A549 (cell line): ENCODE measurements around the gene OPA3. TPM values are rescaled to one million over a fixed set of nuclear protein-coding genes. Genes with fewer than 3 reads are reported as not detected.

Experiments
- ATAC-seq, 2 experiments: fragments of 200-7000 bp in 1 of 2; fragments of >200 bp in 1 of 2; cut with Nextera tagmentation in 1 of 2; cut with Tn5 transposase in 1 of 2; 3 replicates each; pipeline versions ENCODE4 v1.8.0 to v1.9.1; 2018 to 2020; ENCODE audit warnings: mild to moderate bottlenecking in 1 of 2, moderate library complexity in 1 of 2
- CTCF ChIA-PET: fragments of 300-600 bp; sonication (Branson Sonifier 250); formaldehyde crosslinking; extraction: SDS; loops from one replicate; lab custom pipeline; 2021; ENCODE audit warnings: antibody characterized with exemption, inconsistent platforms; lab: Yijun Ruan, JAX
- POLR2A ChIA-PET: fragments of 350-600 bp; formaldehyde crosslinking; extraction: SDS; loops from one replicate; lab custom pipeline; 2021; ENCODE audit warnings: antibody characterized with exemption, inconsistent platforms; lab: Yijun Ruan, JAX
- DNase-seq, 2 experiments: peaks; one replicate each; pipeline versions ENCODE4 v3.0.0 to v3.0.0-alpha.2; 2011 to 2016; ENCODE audit warnings: low read depth in 1 of 2, low spot score in 1 of 2
- FAIRE-seq: peaks from 2 replicates; lab custom pipeline; 2011; peaks lifted over from hg19 to GRCh38; lab: Jason Lieb, UNC
- H3K27ac ChIP-seq, 2 experiments: fragments of >200 bp; sonication (Bioruptor Twin); formaldehyde crosslinking; 3 replicates each; pipeline ENCODE4 v1.5.1; 2016 to 2017
- H3K4me1 ChIP-seq: fragments of >200 bp; sonication (Bioruptor Twin); formaldehyde crosslinking; 3 replicates; pipeline ENCODE4 v1.6.1; 2016
- H3K4me2 ChIP-seq: fragments of >200 bp; sonication (Bioruptor Twin); formaldehyde crosslinking; 3 replicates; pipeline ENCODE4 v1.6.1; 2016
- H3K4me3 ChIP-seq: fragments of >200 bp; sonication (Bioruptor Twin); formaldehyde crosslinking; 3 replicates; pipeline ENCODE4 v1.5.1; 2016
- H3K9me3 ChIP-seq: fragments of >200 bp; sonication (Bioruptor Twin); formaldehyde crosslinking; 3 replicates; pipeline ENCODE4 v1.6.1; 2016
- BHLHE40 ChIP-seq: IDR thresholded peaks from 2 replicates; pipeline ENCODE4 v1.6.1; 2012; ENCODE audit warnings: low read depth, low read length, inconsistent platforms
- CBX2 ChIP-seq: fragments of 200-600 bp; sonication (generic); IDR thresholded peaks from 2 replicates; pipeline ENCODE4 v1.6.1; 2016; ENCODE audit warnings: low read depth, mild to moderate bottlenecking, borderline replicate concordance
- CHD4 ChIP-seq: fragments of 200-600 bp; sonication (generic); IDR thresholded peaks from 2 replicates; pipeline ENCODE4 v1.6.1; 2016; ENCODE audit warnings: antibody characterized with exemption, mild to moderate bottlenecking, borderline replicate concordance
- EHMT2 ChIP-seq: fragments of 200-600 bp; sonication (generic); IDR thresholded peaks from 2 replicates; pipeline ENCODE4 v1.6.1; 2016; ENCODE audit warnings: antibody characterized with exemption, low read depth, mild to moderate bottlenecking, moderate library complexity
- FOSB ChIP-seq: fragments of 250-450 bp; sonication (Bioruptor Pico); IDR thresholded peaks from 2 replicates; pipeline ENCODE4 v1.5.0; 2020; ENCODE audit warnings: mild to moderate bottlenecking, moderate library complexity
- FOXS1 ChIP-seq: fragments of 250-450 bp; sonication (Bioruptor Pico); IDR thresholded peaks from 2 replicates; pipeline ENCODE4 v1.5.0; 2020; ENCODE audit warnings: mild to moderate bottlenecking, moderate library complexity
- HES2 ChIP-seq: fragments of >200 bp; sonication (Bioruptor Twin); formaldehyde crosslinking; IDR thresholded peaks from 2 replicates; pipeline ENCODE4 v1.6.1; 2016
- HOXB13 ChIP-seq: fragments of 250-450 bp; sonication (Bioruptor Pico); IDR thresholded peaks from 2 replicates; pipeline ENCODE4 v1.5.0; 2020; ENCODE audit warnings: low read depth, mild to moderate bottlenecking, moderate library complexity
- HOXB5 ChIP-seq: fragments of 250-450 bp; sonication (Bioruptor Pico); IDR thresholded peaks from 2 replicates; pipeline ENCODE4 v1.5.0; 2020; ENCODE audit warnings: mild to moderate bottlenecking, moderate library complexity
- JUN ChIP-seq, 2 experiments: fragments of >200 bp; sonication (Bioruptor Twin); formaldehyde crosslinking; IDR thresholded peaks; 2 replicates in 1 of 2; 3 replicates in 1 of 2; pipeline ENCODE4 v1.6.1; 2016 to 2017
- KDM5A ChIP-seq: fragments of 200-600 bp; sonication (generic); IDR thresholded peaks from 2 replicates; pipeline ENCODE4 v1.6.1; 2016; ENCODE audit warnings: antibody characterized with exemption, mild to moderate bottlenecking
- MAFK ChIP-seq: fragments of 450-650 bp; IDR thresholded peaks from 2 replicates; pipeline ENCODE4 v1.6.1; 2014; ENCODE audit not compliant: partially characterized antibody
- MAX ChIP-seq: IDR thresholded peaks from 2 replicates; pipeline ENCODE4 v1.6.1; 2012
- MAZ ChIP-seq: fragments of 150-350 bp; IDR thresholded peaks from 2 replicates; pipeline ENCODE4 v1.6.1; 2014; ENCODE audit warnings: antibody characterized with exemption, low read depth, low read length, borderline replicate concordance
- NPAS2 ChIP-seq: fragments of 250-450 bp; sonication (Bioruptor Pico); IDR thresholded peaks from 2 replicates; pipeline ENCODE4 v1.8.0; 2022; ENCODE audit warnings: mild to moderate bottlenecking, moderate library complexity, borderline replicate concordance
- PHF8 ChIP-seq: fragments of 200-600 bp; sonication (generic); IDR thresholded peaks from 2 replicates; pipeline ENCODE4 v1.6.1; 2016; ENCODE audit warnings: low read depth, mild to moderate bottlenecking, antibody characterized with exemption, moderate library complexity, borderline replicate concordance
- RAD21 ChIP-seq, 2 experiments: fragments of >200 bp in 1 of 2; sonication (Bioruptor Twin) in 1 of 2; formaldehyde crosslinking in 1 of 2; IDR thresholded peaks in 1 of 2; conservative IDR thresholded peaks in 1 of 2; 2 replicates in 1 of 2; 3 replicates in 1 of 2; pipeline ENCODE4 v1.6.1; 2012 to 2018; ENCODE audit warnings: inconsistent platforms in 1 of 2
- RFX5 ChIP-seq: fragments of 450-650 bp; IDR thresholded peaks from 2 replicates; pipeline ENCODE4 v1.7.1; 2014; ENCODE audit warnings: antibody characterized with exemption, mild to moderate bottlenecking, moderate library complexity
- SMC3 ChIP-seq: fragments of >200 bp; sonication (Bioruptor Twin); formaldehyde crosslinking; IDR thresholded peaks from 3 replicates; pipeline ENCODE4 v1.6.1; 2018; ENCODE audit warnings: inconsistent platforms
- TFCP2L1 ChIP-seq: fragments of 250-450 bp; sonication (Bioruptor Pico); IDR thresholded peaks from 2 replicates; pipeline ENCODE4 v1.5.0; 2021; ENCODE audit warnings: mild to moderate bottlenecking
- TP53 ChIP-seq: fragments of 250-450 bp; sonication (Bioruptor Pico); IDR thresholded peaks from 2 replicates; pipeline ENCODE4 v1.5.0; 2021; ENCODE audit warnings: mild to moderate bottlenecking, moderate library complexity
- USF2 ChIP-seq: fragments of 450-650 bp; IDR thresholded peaks from 2 replicates; pipeline ENCODE4 v1.6.1; 2014; ENCODE audit warnings: antibody characterized with exemption
- ZC3H11A ChIP-seq: fragments of 450-650 bp; IDR thresholded peaks from 2 replicates; pipeline ENCODE4 v1.6.1; 2014; ENCODE audit warnings: antibody characterized with exemption, mild to moderate bottlenecking
- ZFP36 ChIP-seq: fragments of 450-650 bp; IDR thresholded peaks from 2 replicates; pipeline ENCODE4 v1.6.1; 2014; ENCODE audit warnings: borderline replicate concordance; ENCODE audit not compliant: partially characterized antibody
- ZSCAN20 ChIP-seq: fragments of 250-450 bp; sonication (Bioruptor Pico); IDR thresholded peaks from 2 replicates; pipeline ENCODE4 v1.8.0; 2022; ENCODE audit warnings: mild to moderate bottlenecking, moderate library complexity
- WGBS: methylation state at CpG from one replicate; pipeline ENCODE4 v1.1.6; 2017; ENCODE audit errors: missing lambda C conversion rate; 5-methylcytosine and 5-hydroxymethylcytosine counted together
- polyA plus RNA-seq, 4 experiments: library from polyadenylated mRNA; depleted of rRNA in 3 of 4; stranded (reverse); fragments of >200 nt; fragmentation: RNase III in 1 of 4; extraction: RNeasy Plus Mini Kit Qiagen cat#74134 plus additional on column Dnase treatment in 1 of 4; gene quantifications; 2 replicates in 3 of 4; 3 replicates in 1 of 4; pipeline ENCODE4 v1.2.3, GENCODE V29; 2011 to 2017
- TF ChIP-seq, protein P1 (sequence below): fragments of >200 bp; sonication (Bioruptor Twin); formaldehyde crosslinking; IDR thresholded peaks from 3 replicates; pipeline ENCODE4 v1.5.1; 2016
- TF ChIP-seq, protein P2 (sequence below): fragments of 250-450 bp; sonication (Bioruptor Pico); IDR thresholded peaks from 2 replicates; pipeline ENCODE4 v1.5.0; 2021; ENCODE audit warnings: mild to moderate bottlenecking, moderate library complexity, borderline replicate concordance
- TF ChIP-seq, protein P3 (sequence below): fragments of 200-600 bp; sonication (generic); IDR thresholded peaks from 2 replicates; pipeline ENCODE4 v1.6.1; 2016; ENCODE audit warnings: antibody characterized with exemption, mild to moderate bottlenecking, moderate library complexity
- TF ChIP-seq, protein P4 (sequence below): IDR thresholded peaks from 2 replicates; pipeline ENCODE4 v1.6.1; 2012; ENCODE audit warnings: low read depth, borderline replicate concordance

Gene OPA3
- polyA plus RNA-seq, 2 of the 4 experiments (the other 2 are of a cell fraction): 15.6 to 21.8 TPM

DNA sequence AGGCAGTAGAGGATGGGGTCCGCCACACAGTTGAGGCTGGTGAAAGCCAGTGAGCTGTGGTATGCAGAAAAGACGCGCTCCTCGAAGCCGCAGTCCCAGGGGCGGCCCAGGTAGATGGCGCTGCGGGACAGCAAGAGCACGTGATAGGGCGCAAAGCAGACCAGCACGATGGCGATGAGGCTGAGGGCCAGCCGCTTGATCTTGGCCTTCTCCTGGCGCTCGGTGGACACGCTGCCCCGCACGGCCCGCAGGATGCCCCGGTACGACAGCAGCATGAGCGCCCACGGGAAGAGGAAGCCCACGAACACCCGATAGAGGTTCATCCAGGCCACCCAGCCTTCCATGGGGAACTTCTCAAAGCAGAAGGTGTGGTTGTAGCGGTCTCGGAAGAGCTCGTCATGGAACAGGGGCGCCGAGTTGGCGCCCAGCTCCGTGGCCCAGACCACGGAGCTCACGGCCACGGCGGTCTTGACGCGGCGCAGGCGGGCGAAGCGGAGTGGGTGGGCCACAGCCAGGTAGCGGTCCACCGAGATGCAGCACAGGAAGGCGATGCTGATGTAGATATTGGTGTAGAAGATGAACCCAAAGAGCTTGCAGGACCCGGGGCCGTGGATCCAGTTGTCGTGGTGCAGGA lies 6.5 kb upstream of the OPA3 start:
- Histone ChIP-seq H3K9me3 (no peaks in the 10 kb centered on the region), H3K4me2 (peak overlapping the region; percentile 40; the same call in 2 of the 3 replicates), H3K4me3 (no peak overlapping the region), H3K27ac (peak overlapping the region in 1 of 2 experiments; percentile 39; a peak in 1 of 6 replicates), H3K4me1 (0 out of 3 replicates have a peak, but pooled peaks cover 4% of the 10 kb centered on the region)
- ATAC-seq (peak; percentile 83 to 93), FAIRE-seq (no peak), DNase-seq (peak; percentile 80 to 85)
- WGBS: 51% methylated on average over 48 of the region's 48 CpGs
- POLR2A ChIA-PET: interaction anchor here (1.4 kb wide), 1 partner anchor 51 kb away, joined by 3 read pairs; no protein-coding TSS in a partner anchor
- CTCF ChIA-PET: interaction anchor here (0.6 to 4.2 kb wide), 33 partner anchors 9 to 520 kb away, joined by 3 to 92 read pairs (median 4); partner anchors contain the start of genes EML2, MEIOSIN, QPCTL and SIX5
- no peak for TF ChIP-seq HES2
- no peak for TF ChIP-seq HOXB5 (CRISPR knock-in tag)
- TF ChIP-seq RFX5: no peak
- no peak for TF ChIP-seq JUN (IDR thresholded peaks at IDR 0.05)
- TF ChIP-seq MAFK: no peak
- TF ChIP-seq CHD4: no peak
- TF ChIP-seq PHF8: no peak
- no peak for TF ChIP-seq MAZ
- TF ChIP-seq NPAS2 (CRISPR knock-in tag): no peak
- no peak for TF ChIP-seq ZFP36
- no peak for TF ChIP-seq ZC3H11A
- TF ChIP-seq SMC3: peak; percentile 83
- TF ChIP-seq ZSCAN20 (CRISPR knock-in tag): no peak
- TF ChIP-seq FOXS1 (CRISPR knock-in tag): no peak
- TF ChIP-seq, protein P1, sequence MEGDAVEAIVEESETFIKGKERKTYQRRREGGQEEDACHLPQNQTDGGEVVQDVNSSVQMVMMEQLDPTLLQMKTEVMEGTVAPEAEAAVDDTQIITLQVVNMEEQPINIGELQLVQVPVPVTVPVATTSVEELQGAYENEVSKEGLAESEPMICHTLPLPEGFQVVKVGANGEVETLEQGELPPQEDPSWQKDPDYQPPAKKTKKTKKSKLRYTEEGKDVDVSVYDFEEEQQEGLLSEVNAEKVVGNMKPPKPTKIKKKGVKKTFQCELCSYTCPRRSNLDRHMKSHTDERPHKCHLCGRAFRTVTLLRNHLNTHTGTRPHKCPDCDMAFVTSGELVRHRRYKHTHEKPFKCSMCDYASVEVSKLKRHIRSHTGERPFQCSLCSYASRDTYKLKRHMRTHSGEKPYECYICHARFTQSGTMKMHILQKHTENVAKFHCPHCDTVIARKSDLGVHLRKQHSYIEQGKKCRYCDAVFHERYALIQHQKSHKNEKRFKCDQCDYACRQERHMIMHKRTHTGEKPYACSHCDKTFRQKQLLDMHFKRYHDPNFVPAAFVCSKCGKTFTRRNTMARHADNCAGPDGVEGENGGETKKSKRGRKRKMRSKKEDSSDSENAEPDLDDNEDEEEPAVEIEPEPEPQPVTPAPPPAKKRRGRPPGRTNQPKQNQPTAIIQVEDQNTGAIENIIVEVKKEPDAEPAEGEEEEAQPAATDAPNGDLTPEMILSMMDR: peak; percentile 67
- TF ChIP-seq BHLHE40: no peak
- TF ChIP-seq HOXB13 (CRISPR knock-in tag): no peak
- TF ChIP-seq, protein P2, sequence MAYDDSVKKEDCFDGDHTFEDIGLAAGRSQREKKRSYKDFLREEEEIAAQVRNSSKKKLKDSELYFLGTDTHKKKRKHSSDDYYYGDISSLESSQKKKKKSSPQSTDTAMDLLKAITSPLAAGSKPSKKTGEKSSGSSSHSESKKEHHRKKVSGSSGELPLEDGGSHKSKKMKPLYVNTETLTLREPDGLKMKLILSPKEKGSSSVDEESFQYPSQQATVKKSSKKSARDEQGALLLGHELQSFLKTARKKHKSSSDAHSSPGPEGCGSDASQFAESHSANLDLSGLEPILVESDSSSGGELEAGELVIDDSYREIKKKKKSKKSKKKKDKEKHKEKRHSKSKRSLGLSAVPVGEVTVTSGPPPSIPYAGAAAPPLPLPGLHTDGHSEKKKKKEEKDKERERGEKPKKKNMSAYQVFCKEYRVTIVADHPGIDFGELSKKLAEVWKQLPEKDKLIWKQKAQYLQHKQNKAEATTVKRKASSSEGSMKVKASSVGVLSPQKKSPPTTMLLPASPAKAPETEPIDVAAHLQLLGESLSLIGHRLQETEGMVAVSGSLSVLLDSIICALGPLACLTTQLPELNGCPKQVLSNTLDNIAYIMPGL: no peak
- TF ChIP-seq EHMT2: no peak
- peak; percentile 98 for TF ChIP-seq MAX
- no peak for TF ChIP-seq FOSB
- no peak for TF ChIP-seq CBX2
- TF ChIP-seq RAD21 (conservative IDR thresholded peaks at IDR 0.05 in 1 of 2, IDR thresholded peaks at IDR 0.05 in 1 of 2): peak; percentile 84 to 96
- no peak for TF ChIP-seq TFCP2L1
- TF ChIP-seq, protein P3, sequence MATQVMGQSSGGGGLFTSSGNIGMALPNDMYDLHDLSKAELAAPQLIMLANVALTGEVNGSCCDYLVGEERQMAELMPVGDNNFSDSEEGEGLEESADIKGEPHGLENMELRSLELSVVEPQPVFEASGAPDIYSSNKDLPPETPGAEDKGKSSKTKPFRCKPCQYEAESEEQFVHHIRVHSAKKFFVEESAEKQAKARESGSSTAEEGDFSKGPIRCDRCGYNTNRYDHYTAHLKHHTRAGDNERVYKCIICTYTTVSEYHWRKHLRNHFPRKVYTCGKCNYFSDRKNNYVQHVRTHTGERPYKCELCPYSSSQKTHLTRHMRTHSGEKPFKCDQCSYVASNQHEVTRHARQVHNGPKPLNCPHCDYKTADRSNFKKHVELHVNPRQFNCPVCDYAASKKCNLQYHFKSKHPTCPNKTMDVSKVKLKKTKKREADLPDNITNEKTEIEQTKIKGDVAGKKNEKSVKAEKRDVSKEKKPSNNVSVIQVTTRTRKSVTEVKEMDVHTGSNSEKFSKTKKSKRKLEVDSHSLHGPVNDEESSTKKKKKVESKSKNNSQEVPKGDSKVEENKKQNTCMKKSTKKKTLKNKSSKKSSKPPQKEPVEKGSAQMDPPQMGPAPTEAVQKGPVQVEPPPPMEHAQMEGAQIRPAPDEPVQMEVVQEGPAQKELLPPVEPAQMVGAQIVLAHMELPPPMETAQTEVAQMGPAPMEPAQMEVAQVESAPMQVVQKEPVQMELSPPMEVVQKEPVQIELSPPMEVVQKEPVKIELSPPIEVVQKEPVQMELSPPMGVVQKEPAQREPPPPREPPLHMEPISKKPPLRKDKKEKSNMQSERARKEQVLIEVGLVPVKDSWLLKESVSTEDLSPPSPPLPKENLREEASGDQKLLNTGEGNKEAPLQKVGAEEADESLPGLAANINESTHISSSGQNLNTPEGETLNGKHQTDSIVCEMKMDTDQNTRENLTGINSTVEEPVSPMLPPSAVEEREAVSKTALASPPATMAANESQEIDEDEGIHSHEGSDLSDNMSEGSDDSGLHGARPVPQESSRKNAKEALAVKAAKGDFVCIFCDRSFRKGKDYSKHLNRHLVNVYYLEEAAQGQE: no peak
- no peak for TF ChIP-seq TP53 (CRISPR knock-in tag)
- TF ChIP-seq, protein P4, sequence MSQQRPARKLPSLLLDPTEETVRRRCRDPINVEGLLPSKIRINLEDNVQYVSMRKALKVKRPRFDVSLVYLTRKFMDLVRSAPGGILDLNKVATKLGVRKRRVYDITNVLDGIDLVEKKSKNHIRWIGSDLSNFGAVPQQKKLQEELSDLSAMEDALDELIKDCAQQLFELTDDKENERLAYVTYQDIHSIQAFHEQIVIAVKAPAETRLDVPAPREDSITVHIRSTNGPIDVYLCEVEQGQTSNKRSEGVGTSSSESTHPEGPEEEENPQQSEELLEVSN: peak; percentile 94
- TF ChIP-seq KDM5A: no peak
- peak; percentile 77 for TF ChIP-seq USF2
